GM23338 (cell line): ENCODE measurements around the gene CYGB. TPM values are rescaled to one million over a fixed set of nuclear protein-coding genes. Genes with fewer than 3 reads are reported as not detected.

Source experiments
- ATAC-seq: fragments of 200-7000 bp; cut with Tn5 transposase; 3 replicates; pipeline ENCODE4 v1.9.1; 2020
- DNase-seq: peaks from one replicate; pipeline ENCODE4 v3.0.0-alpha.2; 2015; ENCODE audit warnings: low spot score
- H2AFZ ChIP-seq: fragments of 200-600 bp; sonication (generic); 2 replicates; pipeline ENCODE4 v1.8.0; 2016; ENCODE audit warnings: antibody characterized with exemption, mild to moderate bottlenecking, moderate library complexity
- H3F3A ChIP-seq: fragments of 200-600 bp; sonication (generic); replicated peaks from 2 replicates; pipeline ENCODE4 v1.8.0; 2017; ENCODE audit warnings: antibody characterized with exemption, mixed run types, low read depth
- H3K27ac ChIP-seq: fragments of 200-600 bp; sonication (generic); 2 replicates; pipeline ENCODE4 v1.6.1; 2016; ENCODE audit warnings: low read depth
- H3K27me3 ChIP-seq: fragments of 200-600 bp; sonication (generic); 2 replicates; pipeline ENCODE4 v1.8.0; 2016; ENCODE audit warnings: mild to moderate bottlenecking, mixed run types, moderate library complexity; ENCODE audit not compliant: insufficient read depth
- H3K36me3 ChIP-seq: fragments of 200-600 bp; sonication (generic); 2 replicates; pipeline ENCODE4 v1.8.0; 2016; ENCODE audit warnings: mild to moderate bottlenecking; ENCODE audit not compliant: insufficient read depth
- H3K4me1 ChIP-seq: fragments of 200-600 bp; sonication (generic); 2 replicates; pipeline ENCODE4 v1.8.0; 2016; ENCODE audit warnings: mild to moderate bottlenecking, moderate library complexity; ENCODE audit not compliant: insufficient read depth
- H3K4me2 ChIP-seq: fragments of 200-600 bp; sonication (generic); 2 replicates; pipeline ENCODE4 v1.7.1; 2017; ENCODE audit warnings: mixed run types
- H3K4me3 ChIP-seq: fragments of 200-600 bp; sonication (generic); 2 replicates; pipeline ENCODE4 v1.6.1; 2016; ENCODE audit warnings: mixed run types
- H3K79me2 ChIP-seq: fragments of 200-600 bp; sonication (generic); replicated peaks from 2 replicates; pipeline ENCODE4 v1.8.0; 2017; ENCODE audit warnings: mild to moderate bottlenecking; ENCODE audit not compliant: insufficient read depth
- H3K9me2 ChIP-seq: fragments of 200-600 bp; sonication (generic); 2 replicates; pipeline ENCODE4 v1.8.0; 2017; ENCODE audit not compliant: insufficient read depth
- H4K20me1 ChIP-seq: fragments of 200-600 bp; sonication (generic); replicated peaks from 2 replicates; pipeline ENCODE4 v1.8.0; 2017; ENCODE audit warnings: mild to moderate bottlenecking; ENCODE audit not compliant: insufficient read depth
- H3K27ac Mint-ChIP-seq: 2 replicates; pipeline ENCODE4 v1.8.0; 2020; ENCODE audit warnings: inconsistent platforms, mild to moderate bottlenecking, moderate library complexity, mixed read lengths
- H3K27me3 Mint-ChIP-seq: 3 replicates; pipeline ENCODE4 v1.8.0; 2022; ENCODE audit warnings: low read depth, mild to moderate bottlenecking, moderate library complexity, mixed read lengths, inconsistent platforms; ENCODE audit not compliant: insufficient read depth, poor library complexity
- H3K36me3 Mint-ChIP-seq: 3 replicates; pipeline ENCODE4 v1.8.0; 2021; ENCODE audit warnings: low read depth, mild to moderate bottlenecking, inconsistent platforms, moderate library complexity, mixed read lengths
- H3K4me1 Mint-ChIP-seq: 3 replicates; pipeline ENCODE4 v1.8.0; 2020; ENCODE audit warnings: mild to moderate bottlenecking, inconsistent platforms, mixed read lengths
- H3K4me3 Mint-ChIP-seq: 3 replicates; pipeline ENCODE4 v1.8.0; 2021; ENCODE audit warnings: moderate library complexity, mild to moderate bottlenecking, inconsistent platforms, mixed read lengths
- H3K9me3 Mint-ChIP-seq: 3 replicates; pipeline ENCODE4 v1.8.0; 2020; ENCODE audit warnings: moderate library complexity, mild to moderate bottlenecking, inconsistent platforms, mixed read lengths
- CREB1 ChIP-seq: fragments of 250-450 bp; sonication (Bioruptor Pico); IDR thresholded peaks from 2 replicates; pipeline ENCODE4 v1.5.0; 2020; ENCODE audit warnings: low read depth, mild to moderate bottlenecking, moderate library complexity
- CTCF ChIP-seq, 2 experiments: fragments of 200-600 bp in 1 of 2; sonication (generic) in 1 of 2; conservative IDR thresholded peaks; 2 replicates each; pipeline versions ENCODE4 v1.5.1 to v1.6.1; 2016 to 2017; ENCODE audit warnings: antibody characterized with exemption in 2 of 2, low read depth in 2 of 2, mild to moderate bottlenecking in 2 of 2, moderate library complexity in 1 of 2
- ETS1 ChIP-seq: IDR thresholded peaks from 2 replicates; pipeline ENCODE4 v1.6.1; 2016; ENCODE audit warnings: antibody characterized with exemption
- EZH2 ChIP-seq: fragments of 200-600 bp; sonication (generic); IDR thresholded peaks from one replicate; pipeline ENCODE4 v1.8.0; 2017; ENCODE audit warnings: antibody characterized with exemption, mild to moderate bottlenecking, low read depth; ENCODE audit not compliant: unreplicated experiment
- EZH2phosphoT487 ChIP-seq: fragments of 200-600 bp; sonication (generic); IDR thresholded peaks from one replicate; pipeline ENCODE4 v1.8.1; 2018; ENCODE audit warnings: antibody characterized with exemption; ENCODE audit not compliant: unreplicated experiment
- JUNB ChIP-seq: IDR thresholded peaks from one replicate; pipeline ENCODE4 v1.6.1; 2016; ENCODE audit warnings: antibody characterized with exemption; ENCODE audit not compliant: unreplicated experiment
- NANOG ChIP-seq: IDR thresholded peaks from 2 replicates; pipeline ENCODE4 v1.6.1; 2016; ENCODE audit warnings: antibody characterized with exemption, borderline replicate concordance
- POLR2AphosphoS5 ChIP-seq: IDR thresholded peaks from 2 replicates; pipeline ENCODE4 v1.6.1; 2016; ENCODE audit warnings: antibody characterized with exemption, low read depth
- REST ChIP-seq: IDR thresholded peaks from one replicate; pipeline ENCODE4 v1.6.1; 2018; ENCODE audit warnings: antibody characterized with exemption; ENCODE audit not compliant: unreplicated experiment
- STAT1 ChIP-seq: IDR thresholded peaks from one replicate; pipeline ENCODE4 v1.6.1; 2016; ENCODE audit warnings: antibody characterized with exemption; ENCODE audit not compliant: unreplicated experiment
- ZNF114 ChIP-seq: fragments of 250-450 bp; sonication (Bioruptor Pico); IDR thresholded peaks from 2 replicates; pipeline ENCODE4 v1.5.0; 2020; ENCODE audit warnings: mild to moderate bottlenecking, moderate library complexity
- ZNF331 ChIP-seq: fragments of 250-450 bp; sonication (Bioruptor Pico); IDR thresholded peaks from 2 replicates; pipeline ENCODE4 v1.5.0; 2020; ENCODE audit warnings: low read depth, mild to moderate bottlenecking, moderate library complexity
- polyA plus RNA-seq: library from polyadenylated mRNA; unstranded; fragments of >200 nt; fragmentation: Nextera tagmentation; extraction: Ambion mirVana; gene quantifications from 2 replicates; pipeline ENCODE4 v1.2.1, GENCODE V29; 2016
- total RNA-seq: library from RNA; depleted of rRNA; stranded (reverse); fragments of >200 nt; shearing (Covaris generic); gene quantifications from 2 replicates; pipeline ENCODE4 v1.2.3, GENCODE V29; 2014

The CYGB gene
- total and polyA plus RNA-seq, 2 experiments from 2014 or later, result 1.2 to 1.7 TPM

GRCh38 chr17:76581515-76581914, 44.0 kb upstream of the CYGB start:
- Mint-ChIP-seq H3K27ac (no peak overlapping the region), H3K4me3 (no peak overlapping the region), H3K4me1 (peaks cover 7% of the 10 kb centered on the region; the same call in 2 of the 3 replicates), H3K9me3 (no peaks in the 10 kb centered on the region; the same call in 2 of the 3 replicates), H3K27me3 (peaks cover 43% of the 10 kb centered on the region), H3K36me3 (no peaks in the 10 kb centered on the region)
- no peak overlapping the region for H3K4me3 ChIP-seq
- TF ChIP-seq ZNF114 (CRISPR knock-in tag), result no peak
- TF ChIP-seq NANOG, result no peak
- no peak for TF ChIP-seq EZH2
- no peak for TF ChIP-seq ZNF331
- TF ChIP-seq ETS1, result no peak
- TF ChIP-seq POLR2AphosphoS5, result no peak
- no peak for TF ChIP-seq CTCF (conservative IDR thresholded peaks at IDR 0.05; ENCODE audit: low read depth in 2 of 2)
- TF ChIP-seq REST, result no peak
- no peak for TF ChIP-seq CREB1
- no peak for TF ChIP-seq JUNB
- no peak for TF ChIP-seq STAT1
- no peak for TF ChIP-seq EZH2phosphoT487
- no peaks in the 10 kb centered on the region for H3F3A ChIP-seq
- ATAC-seq, result no peak
- H3K27ac ChIP-seq, result no peak overlapping the region
- H3K27me3 ChIP-seq, result peaks cover 67% of the 10 kb centered on the region
- H3K79me2 ChIP-seq, result no peaks in the 10 kb centered on the region
- no peaks in the 10 kb centered on the region; the same call in 1 of the 2 replicates for H4K20me1 ChIP-seq
- H2AFZ ChIP-seq, result no peak overlapping the region
- no peak for DNase-seq
- no peaks in the 10 kb centered on the region for H3K9me2 ChIP-seq
- no peaks in the 10 kb centered on the region for H3K36me3 ChIP-seq
- no peak overlapping the region for H3K4me2 ChIP-seq
- H3K4me1 ChIP-seq, result peaks cover 7% of the 10 kb centered on the region
